ENCODE data around the gene NFKBIE.

NFKBIE gene

DNA sequence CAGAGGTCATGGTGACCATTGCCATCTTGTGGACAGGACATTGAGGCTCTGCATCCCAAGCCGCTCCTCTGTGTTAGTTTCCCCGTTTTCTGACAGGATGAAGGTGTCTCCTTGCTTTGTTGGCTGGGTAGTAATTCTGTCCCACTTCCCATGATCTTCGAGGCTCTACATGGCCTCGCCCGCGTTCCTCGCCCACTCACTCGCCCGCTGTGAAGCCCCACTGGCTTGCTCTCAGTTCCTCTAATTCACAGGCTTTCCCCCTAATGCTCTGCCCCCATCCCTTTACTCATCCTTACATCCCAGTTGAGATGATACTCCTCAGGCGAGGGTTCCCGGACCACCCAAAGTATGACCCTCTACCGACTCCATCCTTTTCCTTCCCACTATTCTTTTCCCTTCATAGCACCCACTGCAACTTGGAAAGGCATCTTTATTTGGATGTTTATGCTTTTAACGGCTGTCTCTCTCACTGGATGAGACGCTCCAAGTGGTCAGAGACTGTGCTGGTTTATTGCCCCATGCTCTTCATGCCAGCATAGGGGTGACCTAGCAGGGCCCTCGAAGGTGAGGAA is 7.5 kb downstream of the NFKBIE start:
- DNase-seq (ENCODE audit: low read depth) = no peak

DNA sequence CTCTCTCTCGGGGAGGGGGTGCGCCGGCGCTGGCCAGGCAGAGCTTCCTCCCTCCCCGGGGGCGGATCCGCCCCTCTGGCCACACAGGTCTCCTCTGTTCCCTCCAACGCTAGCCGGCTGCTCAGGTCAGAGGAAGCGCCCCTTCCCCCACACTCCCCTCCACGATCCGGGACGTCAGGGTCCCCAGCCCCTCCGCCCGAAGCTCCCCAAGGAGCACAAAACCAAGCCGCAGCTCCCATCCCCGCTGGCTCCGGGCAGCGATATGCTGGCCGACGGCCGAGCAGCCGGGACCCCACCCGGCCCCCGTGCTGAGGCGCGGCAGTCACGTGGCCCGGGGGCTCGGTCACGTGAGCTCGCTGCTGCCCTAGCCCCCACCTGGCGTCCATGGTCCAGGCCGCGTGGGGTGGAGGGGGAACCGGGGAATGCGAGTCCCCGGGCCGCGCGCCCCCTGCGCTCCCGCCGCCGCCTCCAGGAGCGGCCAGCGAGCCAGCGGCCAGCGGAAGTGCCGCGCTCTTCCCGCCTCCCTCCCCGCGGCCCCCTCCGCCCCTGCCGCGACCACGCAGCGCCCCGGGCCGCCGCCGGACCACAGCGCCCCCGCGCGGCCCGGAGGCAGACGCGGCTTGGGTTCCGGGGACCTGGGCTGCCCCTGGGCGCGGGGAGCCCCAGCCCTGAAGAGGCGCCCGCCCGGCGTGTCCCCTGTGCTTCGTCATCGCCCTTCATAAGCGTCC is 8.2 kb downstream of the NFKBIE start, which contains the start of gene SLC35B2:
Gene SLC35B2 (minus strand): TSS at position 504 of the 728 bp plus-strand sequence. CDS start 118 bp downstream, at position 386.
- no peak for DNase-seq (ENCODE audit: low read depth)

- no peak for DNase-seq (ENCODE audit: low read depth)
Measured at GRCh38 chr6:44256775-44257024, 8.7 kb downstream of the NFKBIE start.

DNA sequence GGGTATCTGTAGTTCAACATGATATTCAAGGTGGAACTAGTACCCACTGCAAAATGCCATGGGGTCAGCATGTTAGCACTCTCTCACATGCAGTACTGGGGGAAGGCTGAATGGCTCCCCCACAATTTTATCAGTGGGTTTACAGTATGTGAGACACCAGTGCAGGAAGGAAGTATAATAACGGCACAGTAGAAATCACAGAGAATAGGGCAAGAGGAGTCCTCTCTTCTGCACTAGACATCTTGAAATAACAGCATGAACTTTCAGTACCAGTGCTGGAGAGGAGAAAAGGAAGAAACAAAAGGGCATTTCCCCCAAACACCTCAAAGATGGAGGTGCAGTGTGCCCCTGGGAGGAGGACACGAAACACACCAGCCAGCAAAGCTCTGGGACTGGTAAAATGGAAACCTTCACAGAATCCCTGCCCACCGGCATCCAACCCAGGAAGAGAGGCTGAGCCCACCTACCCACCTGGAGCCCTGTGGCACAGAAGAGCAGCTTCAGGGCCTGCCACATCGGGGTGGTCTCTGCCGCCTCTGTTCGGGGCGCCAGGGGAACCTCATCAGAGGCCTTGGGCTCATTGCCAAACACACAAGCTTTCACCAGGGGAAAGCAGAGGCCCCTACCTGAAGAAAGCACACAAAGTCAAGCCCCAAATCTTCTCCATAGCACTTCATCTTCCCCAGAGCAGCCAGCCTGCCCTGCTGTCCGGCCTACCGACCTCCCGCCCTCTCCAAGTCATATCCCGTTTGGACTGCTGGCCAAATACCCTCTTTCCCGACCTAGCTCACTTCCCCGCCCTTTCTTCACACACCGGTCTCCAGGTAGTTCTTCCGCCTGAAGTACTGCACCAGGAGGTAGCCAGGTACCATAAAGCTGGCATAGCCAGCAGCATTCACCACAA is 9.2 kb downstream of the NFKBIE start:
- DNase-seq (ENCODE audit: low read depth) = no peak

- DNase-seq (ENCODE audit: low read depth) = no peak
Measured at GRCh38 chr6:44255105-44255808, 10.1 kb downstream of the NFKBIE start.

DNA sequence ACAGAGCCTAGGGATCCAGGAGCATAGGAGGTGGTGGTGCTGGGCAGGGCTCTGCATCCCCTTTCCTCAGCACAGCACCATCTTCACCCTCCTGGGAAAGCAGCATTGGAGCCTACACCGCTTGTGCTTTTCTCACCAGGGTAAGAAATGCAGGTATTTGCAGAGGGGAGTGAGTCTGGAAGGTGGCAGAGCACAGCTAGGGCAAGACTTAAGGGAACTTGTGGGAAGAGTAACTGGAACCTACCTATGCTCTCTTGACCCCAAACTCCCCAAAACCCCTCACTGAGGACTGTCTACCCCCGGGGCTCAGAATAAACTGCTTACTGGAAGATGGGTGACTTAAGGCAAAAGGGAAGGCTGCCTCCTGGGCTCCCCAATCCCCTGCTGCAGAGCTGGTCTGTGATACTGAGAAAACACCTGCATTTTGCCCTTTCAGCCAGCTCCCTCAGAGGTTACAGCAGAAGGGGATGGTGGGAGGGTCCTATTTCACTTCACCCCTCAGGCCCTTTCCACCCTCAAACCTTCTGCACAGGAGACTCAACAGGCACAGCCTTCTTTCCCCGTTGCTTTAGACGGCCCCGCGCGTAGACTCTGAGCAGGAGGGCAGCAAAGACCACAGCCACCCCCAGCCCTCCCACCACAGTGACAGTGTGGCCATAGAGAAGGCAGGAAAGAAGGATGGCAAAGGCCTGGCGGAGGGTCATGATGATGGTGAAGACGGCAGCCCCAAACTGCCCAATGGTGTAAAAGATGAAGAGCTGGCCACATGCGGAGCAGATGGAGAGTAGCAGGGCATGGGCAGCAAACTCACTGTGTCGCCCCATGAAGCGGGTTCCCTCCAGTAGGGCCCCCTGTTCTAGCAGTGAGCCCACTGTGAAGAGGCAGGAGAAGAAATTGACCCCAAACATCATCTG is 10.9 kb downstream of the NFKBIE start:
- DNase-seq (ENCODE audit: low read depth) = no peak

- DNase-seq (ENCODE audit: low read depth) = peak; percentile 56
Measured at GRCh38 chr6:44253307-44254101, 11.8 kb downstream of the NFKBIE start.

GRCh38 chr6:44251576-44252524 is 13.5 kb downstream of the NFKBIE start:
- no peak for DNase-seq (ENCODE audit: low read depth)

DNA sequence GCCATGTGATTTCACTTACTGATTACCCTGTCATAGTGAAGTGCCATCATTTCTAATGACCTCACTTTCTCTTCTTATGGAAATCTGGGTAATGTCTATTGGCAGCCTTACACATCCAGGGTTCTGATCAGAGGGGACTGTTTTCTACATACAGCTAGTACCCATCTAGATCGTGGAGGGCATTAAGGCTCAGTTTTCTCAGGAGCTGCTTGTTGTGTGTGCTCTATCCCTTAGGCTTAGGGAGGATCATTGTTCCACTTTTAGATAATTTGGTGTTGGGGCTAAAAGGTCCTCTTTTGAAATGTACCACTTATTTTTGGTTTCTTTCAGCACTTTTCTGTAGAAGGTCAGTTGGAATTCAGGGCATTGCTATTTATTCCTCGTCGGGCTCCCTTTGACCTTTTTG is 14.6 kb downstream of the NFKBIE start:
- DNase-seq (ENCODE audit: low read depth) = no peak

GRCh38 chr6:44250067-44250717 is 15.2 kb downstream of the NFKBIE start:
- DNase-seq (ENCODE audit: low read depth) = no peak

DNA sequence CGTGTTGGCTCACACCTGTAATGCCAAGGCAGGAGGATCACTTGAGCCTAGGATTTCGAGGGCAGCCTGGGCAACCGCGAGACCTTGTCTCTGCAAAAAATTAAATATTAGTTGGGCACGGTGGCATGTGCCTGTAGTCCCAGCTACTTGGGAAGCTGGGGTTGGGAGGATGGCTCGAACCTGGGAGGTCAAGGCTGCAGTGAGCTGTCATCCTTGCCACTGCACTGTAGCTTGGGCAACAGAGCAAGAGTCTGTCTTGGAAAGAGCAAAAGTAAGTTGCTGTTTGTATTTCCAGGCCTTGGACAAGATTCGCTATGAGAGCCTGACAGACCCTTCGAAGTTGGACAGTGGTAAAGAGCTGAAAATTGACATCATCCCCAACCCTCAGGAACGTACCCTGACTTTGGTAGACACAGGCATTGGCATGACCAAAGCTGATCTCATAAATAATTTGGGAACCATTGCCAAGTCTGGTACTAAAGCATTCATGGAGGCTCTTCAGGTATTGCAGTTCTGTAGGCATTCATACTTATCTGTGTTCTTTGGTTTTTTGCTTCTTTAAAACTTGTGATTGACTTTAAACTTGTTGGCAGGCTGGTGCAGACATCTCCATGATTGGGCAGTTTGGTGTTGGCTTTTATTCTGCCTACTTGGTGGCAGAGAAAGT is 16.1 kb downstream of the NFKBIE start:
- no peak for DNase-seq (ENCODE audit: low read depth)

GRCh38 chr6:44248579-44248978 is 16.8 kb downstream of the NFKBIE start:
- DNase-seq (ENCODE audit: low read depth) = no peak

GRCh38 chr6:44247338-44248302 is 17.7 kb downstream of the NFKBIE start:
- DNase-seq (ENCODE audit: low read depth) = peak; percentile 82

- peak; percentile 86 for DNase-seq (ENCODE audit: low read depth)
Measured at GRCh38 chr6:44246663-44247337, 18.6 kb downstream of the NFKBIE start, which contains the start of gene HSP90AB1. TSS of gene HSP90AB1 (plus strand) at chr6:44247101. CDS start at chr6:44248630, 1,529 bp downstream.

DNA sequence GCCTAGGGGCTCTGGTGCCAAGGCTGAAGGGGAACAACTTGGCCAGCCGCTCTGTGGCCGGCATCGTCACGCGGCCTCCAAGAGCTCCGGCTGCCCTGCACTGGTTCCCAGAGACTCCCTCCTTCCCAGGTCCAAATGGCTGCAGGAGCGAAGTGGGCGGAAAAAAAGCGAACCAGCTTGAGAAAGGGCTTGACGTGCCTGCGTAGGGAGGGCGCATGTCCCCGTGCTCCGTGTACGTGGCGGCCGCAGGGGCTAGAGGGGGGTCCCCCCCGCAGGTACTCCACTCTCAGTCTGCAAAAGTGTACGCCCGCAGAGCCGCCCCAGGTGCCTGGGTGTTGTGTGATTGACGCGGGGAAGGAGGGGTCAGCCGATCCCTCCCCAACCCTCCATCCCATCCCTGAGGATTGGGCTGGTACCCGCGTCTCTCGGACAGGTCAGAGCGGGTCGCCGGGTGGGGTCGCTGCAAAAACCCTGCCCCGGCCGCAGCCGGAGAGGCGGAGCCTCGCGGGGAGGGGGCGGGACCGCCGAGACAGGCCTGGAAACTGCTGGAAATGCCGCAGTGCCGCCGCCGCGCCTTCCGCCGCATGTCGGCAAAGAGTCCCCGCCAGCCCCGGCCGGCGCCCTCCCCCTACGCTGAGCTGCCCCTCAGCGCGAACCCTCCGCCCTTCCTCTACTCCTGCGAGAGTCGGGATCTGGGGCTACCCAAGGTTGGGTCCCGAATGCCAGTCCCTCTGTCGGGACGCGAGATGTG is 19.3 kb downstream of the NFKBIE start:
- peak; percentile 76 for DNase-seq (ENCODE audit: low read depth)

Data from activated T-cell treated with anti-CD3 and anti-CD28 coated beads for 1 hour (primary cell).